Mammary epithelial cell (primary cell): ENCODE measurements around the gene SPAG7.
"Not testable (repeated sequence)": the region's sequence is repeated elsewhere in the genome, so short reads cannot be mapped to it uniquely, and the experiment has no call there.

ENCODE experiments used
- EZH2 ChIP-seq: IDR thresholded peaks from 2 replicates; pipeline ENCODE4 v1.6.1; 2012; ENCODE audit warnings: low read length, inconsistent platforms, borderline replicate concordance
- TF ChIP-seq, protein P1 (sequence below), 2 donors: IDR thresholded peaks in 1 of 2; conservative IDR thresholded peaks in 1 of 2; 2 replicates each; pipeline ENCODE4 v1.5.1; 2011 to 2012; ENCODE audit warnings: inconsistent platforms in 2 of 2, low read length in 2 of 2, mild to moderate bottlenecking in 2 of 2, control low read depth in 1 of 2, low read depth in 1 of 2; ENCODE audit not compliant: insufficient read depth in 1 of 2; ENCODE audit errors: extremely low read depth in 1 of 2

DNA sequence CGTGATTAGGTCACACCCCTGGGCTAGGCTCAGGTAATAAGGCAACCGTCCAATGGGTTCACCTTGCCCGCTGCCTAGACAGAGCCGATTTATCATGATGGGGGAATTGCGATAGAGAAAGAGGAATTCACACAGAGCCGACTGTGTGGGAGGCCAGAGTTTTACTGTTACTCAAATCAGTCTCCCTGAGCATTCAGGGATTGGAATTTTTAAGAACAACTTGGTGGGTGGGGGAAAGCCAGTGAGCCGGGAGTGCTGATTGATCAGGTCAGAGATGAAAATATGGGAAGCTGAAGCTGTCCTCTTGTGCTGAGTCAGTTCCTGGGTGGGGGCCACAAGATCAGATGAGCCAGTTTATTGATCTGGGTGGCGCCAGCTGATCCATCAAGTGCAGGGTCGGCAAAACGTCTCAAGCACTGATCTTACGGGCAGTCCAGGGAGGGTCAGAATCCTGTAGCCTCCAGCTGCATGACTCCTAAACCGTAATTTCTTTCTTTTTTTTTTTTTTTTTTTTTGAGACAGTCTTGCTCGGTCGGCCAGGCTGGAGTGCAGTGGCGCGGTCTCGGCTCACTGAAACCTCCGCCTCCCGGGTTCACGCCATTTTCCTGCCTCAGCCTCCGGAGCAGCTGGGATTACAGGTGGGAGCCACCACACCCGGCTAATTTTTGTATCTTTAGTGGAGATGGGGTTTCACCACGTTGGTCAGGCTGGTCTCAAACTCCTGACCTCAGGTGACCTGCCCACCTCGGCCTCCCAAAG, 40.9 kb downstream of the SPAG7 start:
- TF ChIP-seq, protein P1, sequence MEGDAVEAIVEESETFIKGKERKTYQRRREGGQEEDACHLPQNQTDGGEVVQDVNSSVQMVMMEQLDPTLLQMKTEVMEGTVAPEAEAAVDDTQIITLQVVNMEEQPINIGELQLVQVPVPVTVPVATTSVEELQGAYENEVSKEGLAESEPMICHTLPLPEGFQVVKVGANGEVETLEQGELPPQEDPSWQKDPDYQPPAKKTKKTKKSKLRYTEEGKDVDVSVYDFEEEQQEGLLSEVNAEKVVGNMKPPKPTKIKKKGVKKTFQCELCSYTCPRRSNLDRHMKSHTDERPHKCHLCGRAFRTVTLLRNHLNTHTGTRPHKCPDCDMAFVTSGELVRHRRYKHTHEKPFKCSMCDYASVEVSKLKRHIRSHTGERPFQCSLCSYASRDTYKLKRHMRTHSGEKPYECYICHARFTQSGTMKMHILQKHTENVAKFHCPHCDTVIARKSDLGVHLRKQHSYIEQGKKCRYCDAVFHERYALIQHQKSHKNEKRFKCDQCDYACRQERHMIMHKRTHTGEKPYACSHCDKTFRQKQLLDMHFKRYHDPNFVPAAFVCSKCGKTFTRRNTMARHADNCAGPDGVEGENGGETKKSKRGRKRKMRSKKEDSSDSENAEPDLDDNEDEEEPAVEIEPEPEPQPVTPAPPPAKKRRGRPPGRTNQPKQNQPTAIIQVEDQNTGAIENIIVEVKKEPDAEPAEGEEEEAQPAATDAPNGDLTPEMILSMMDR (conservative IDR thresholded peaks at IDR 0.05 in 1 of 2, IDR thresholded peaks at IDR 0.05 in 1 of 2; ENCODE audit: extremely low read depth in 1 of 2, insufficient read depth in 1 of 2, low read depth in 1 of 2, low read length in 2 of 2), result not testable (repeated sequence)
- TF ChIP-seq EZH2, result not testable (repeated sequence)
